PFSK-1 (cell line): Measurements from ENCODE around the gene SMC5.

Experiments
- FOXP2 ChIP-seq: optimal IDR thresholded peaks from 2 replicates; pipeline ENCODE3; 2011; ENCODE audit warnings: borderline replicate concordance, control low read depth, inconsistent platforms; ENCODE audit not compliant: insufficient read depth; ENCODE audit errors: extremely low read length, extremely low read depth
- POLR2AphosphoS5 ChIP-seq: IDR thresholded peaks from 2 replicates; pipeline ENCODE4 v1.6.1; 2012; ENCODE audit warnings: low read depth, mild to moderate bottlenecking, control low read depth, low read length, moderate library complexity
- REST ChIP-seq, 2 experiments: IDR thresholded peaks; 2 replicates each; pipeline versions ENCODE4 v1.6.1 to v1.8.0; 2011 to 2012; ENCODE audit warnings: low read depth in 2 of 2, low read length in 2 of 2, control low read depth in 1 of 2, inconsistent platforms in 1 of 2, mild to moderate bottlenecking in 1 of 2, moderate library complexity in 1 of 2; ENCODE audit not compliant: insufficient read depth in 1 of 2
- SIN3A ChIP-seq: IDR thresholded peaks from 2 replicates; pipeline ENCODE4 v1.6.1; 2012; ENCODE audit warnings: mild to moderate bottlenecking, low read length, moderate library complexity, borderline replicate concordance; ENCODE audit not compliant: insufficient read depth
- TAF1 ChIP-seq: IDR thresholded peaks from 2 replicates; pipeline ENCODE4 v1.6.1; 2012; ENCODE audit warnings: low read length, control low read depth, borderline replicate concordance; ENCODE audit not compliant: insufficient read depth

Gene SMC5

DNA sequence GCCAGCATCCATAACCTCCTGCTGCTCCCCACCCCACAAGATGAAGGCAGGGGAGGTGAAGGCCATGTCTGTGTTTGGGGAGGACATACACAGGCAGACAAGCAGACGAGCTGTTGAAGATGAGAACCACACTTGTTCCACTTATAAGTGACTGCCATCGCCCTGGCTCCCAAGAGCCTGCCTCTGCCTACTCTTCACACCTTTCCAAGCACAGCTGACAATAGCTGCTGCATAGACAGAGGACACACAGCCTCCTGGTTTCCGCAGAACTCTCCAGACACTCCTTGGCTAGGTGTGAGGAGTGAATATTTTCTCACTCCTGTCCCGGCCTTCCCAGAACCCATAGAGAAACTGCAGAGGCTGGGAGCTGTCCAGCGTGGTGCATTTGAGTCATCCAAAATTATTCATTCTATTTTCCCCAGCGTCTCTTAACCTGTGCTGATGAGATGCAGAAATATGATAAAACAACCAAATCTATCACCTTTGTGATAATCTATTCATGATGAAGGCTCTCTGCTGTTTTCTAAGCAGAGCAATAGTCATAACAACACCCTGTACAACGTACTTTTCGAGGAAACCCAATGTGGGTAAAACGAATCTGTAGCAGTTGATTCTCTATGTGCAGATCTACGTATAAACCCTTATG lies 131.0 kb downstream of the SMC5 start:
- TF ChIP-seq REST (IDR thresholded peaks at IDR 0.05; ENCODE audit: insufficient read depth in 1 of 2, low read depth in 2 of 2, low read length in 2 of 2) (peak; percentile 84 to 93), POLR2AphosphoS5 (no peak)

GRCh38 chr9:70390933-70391341 lies 132.2 kb downstream of the SMC5 start:
- TF ChIP-seq TAF1, result no peak
- no peak for TF ChIP-seq REST (IDR thresholded peaks at IDR 0.05; ENCODE audit: insufficient read depth in 1 of 2, low read depth in 2 of 2, low read length in 2 of 2)
- no peak for TF ChIP-seq FOXP2
- no peak for TF ChIP-seq POLR2AphosphoS5
- no peak for TF ChIP-seq SIN3A

- TF ChIP-seq POLR2AphosphoS5, result no peak
- no peak for TF ChIP-seq SIN3A
- no peak for TF ChIP-seq REST (IDR thresholded peaks at IDR 0.05; ENCODE audit: insufficient read depth in 1 of 2, low read depth in 2 of 2, low read length in 2 of 2)
- TF ChIP-seq TAF1, result no peak
These were observed 133.4 kb downstream of the SMC5 start for GRCh38 chr9:70392189-70392588.

DNA sequence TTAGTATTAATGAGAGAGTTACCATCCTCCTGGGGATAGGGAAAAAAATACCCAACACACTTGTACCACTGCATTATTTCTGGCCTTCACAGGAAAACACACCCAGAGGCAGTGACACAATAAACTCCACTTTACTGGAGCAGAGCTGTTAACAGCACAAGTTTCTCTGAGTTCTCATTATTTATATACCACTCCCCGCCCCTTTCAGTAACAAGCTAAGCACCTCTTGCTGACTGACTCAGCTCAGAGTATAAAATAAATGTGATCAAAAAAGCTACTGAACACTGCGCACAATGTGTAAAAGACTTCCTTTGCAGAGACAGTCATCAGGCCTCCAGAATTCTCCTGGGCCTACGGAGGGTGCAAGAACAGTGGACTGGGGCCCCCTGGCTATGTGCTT lies 134.1 kb downstream of the SMC5 start:
- TF ChIP-seq TAF1 (no peak), SIN3A (no peak), FOXP2 (no peak), REST (IDR thresholded peaks at IDR 0.05; ENCODE audit: insufficient read depth in 1 of 2, low read depth in 2 of 2, low read length in 2 of 2) (no peak), POLR2AphosphoS5 (no peak)

DNA sequence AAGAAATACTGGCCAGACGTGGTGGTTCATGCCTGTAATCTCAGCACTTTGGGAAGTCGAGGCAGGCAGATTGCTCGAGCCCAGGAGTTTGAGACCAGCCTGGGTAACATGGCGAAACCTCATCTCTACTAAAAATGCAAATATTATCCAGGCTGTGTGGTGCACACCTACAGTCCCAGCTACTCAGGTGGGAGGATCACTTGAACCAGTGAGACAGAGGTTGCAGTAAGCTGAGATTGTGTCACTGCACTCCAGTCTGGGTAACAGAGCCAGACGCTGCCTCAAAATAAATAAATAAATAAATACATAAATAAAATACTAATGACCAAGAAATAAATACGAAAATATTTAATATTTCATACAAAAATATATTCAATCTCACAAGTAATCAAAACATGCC lies 136.9 kb downstream of the SMC5 start:
- TF ChIP-seq TAF1, result no peak
